K562 (cell line): ENCODE results near the gene ZNF626. TPM values are rescaled to one million over a fixed set of nuclear protein-coding genes. Genes with fewer than 3 reads are reported as not detected.

Source experiments
- CC2D1A ChIP-seq: fragments of 450-650 bp; IDR thresholded peaks from 2 replicates; pipeline ENCODE4 v1.6.1; 2017; ENCODE audit warnings: mild to moderate bottlenecking
- CEBPG ChIP-seq, 3 experiments: fragments of 200-800 bp in 1 of 3; sonication (Bioruptor generic) in 1 of 3; sonication (generic) in 1 of 3; formaldehyde crosslinking in 1 of 3; IDR thresholded peaks in 2 of 3; conservative IDR thresholded peaks in 1 of 3; 2 replicates each; pipeline versions ENCODE4 v1.6.1 to v1.8.0; 2016 to 2022; ENCODE audit warnings: missing compliant biosample characterization in 2 of 3, missing genetic modification characterization in 2 of 3, mild to moderate bottlenecking in 1 of 3, missing genetic modification reagents in 1 of 3
- DNMT1 ChIP-seq: fragments of 450-650 bp; IDR thresholded peaks from 2 replicates; pipeline ENCODE4 v1.6.1; 2016; ENCODE audit warnings: antibody characterized with exemption, mild to moderate bottlenecking
- FOXA1 ChIP-seq: fragments of 450-650 bp; IDR thresholded peaks from 2 replicates; pipeline ENCODE4 v1.6.1; 2016; ENCODE audit warnings: mild to moderate bottlenecking, borderline replicate concordance
- GABPA ChIP-seq: fragments of 200-800 bp; sonication (Bioruptor generic); conservative IDR thresholded peaks from 2 replicates; pipeline ENCODE4 v1.6.1; 2016; ENCODE audit warnings: low read depth, missing genetic modification characterization, missing compliant biosample characterization
- HIVEP1 ChIP-seq: fragments of 250-450 bp; sonication (Bioruptor Pico); IDR thresholded peaks from 2 replicates; pipeline ENCODE4 v1.4.0; 2020; ENCODE audit warnings: mild to moderate bottlenecking
- HMBOX1 ChIP-seq: sonication (generic); IDR thresholded peaks from 2 replicates; pipeline ENCODE4 v1.6.1; 2016
- HMGXB4 ChIP-seq: sonication (generic); formaldehyde crosslinking; IDR thresholded peaks from 2 replicates; pipeline ENCODE4 v1.8.1; 2023; ENCODE audit warnings: mild to moderate bottlenecking, missing genetic modification reagents
- KDM4B ChIP-seq, 2 experiments: fragments of 450-650 bp in 1 of 2; sonication (generic) in 1 of 2; IDR thresholded peaks; 2 replicates each; pipeline ENCODE4 v1.6.1; 2016 to 2017; ENCODE audit warnings: borderline replicate concordance in 2 of 2, antibody characterized with exemption in 1 of 2, low read depth in 1 of 2, mild to moderate bottlenecking in 1 of 2
- MECOM ChIP-seq: fragments of 250-450 bp; sonication (Bioruptor Pico); IDR thresholded peaks from 2 replicates; pipeline ENCODE4 v1.8.0; 2022; ENCODE audit warnings: inconsistent platforms
- MEIS2 ChIP-seq: fragments of 450-650 bp; IDR thresholded peaks from 2 replicates; pipeline ENCODE4 v1.6.1; 2014; ENCODE audit warnings: mild to moderate bottlenecking; ENCODE audit not compliant: partially characterized antibody
- NRF1 ChIP-seq, 2 experiments: fragments of 450-650 bp; IDR thresholded peaks in 1 of 2; conservative IDR thresholded peaks in 1 of 2; 2 replicates each; pipeline ENCODE4 v1.6.1; 2014; ENCODE audit warnings: mild to moderate bottlenecking in 2 of 2
- POLR2AphosphoS5 ChIP-seq: IDR thresholded peaks from 2 replicates; pipeline ENCODE4 v1.6.1; 2011; ENCODE audit warnings: mild to moderate bottlenecking, low read depth, low read length, moderate library complexity; ENCODE audit not compliant: control insufficient read depth, insufficient read depth
- SMARCA5 ChIP-seq: fragments of 450-650 bp; IDR thresholded peaks from 2 replicates; pipeline ENCODE4 v1.6.1; 2016
- TAL1 ChIP-seq: fragments of 450-650 bp; IDR thresholded peaks from 2 replicates; pipeline ENCODE4 v1.6.1; 2016; ENCODE audit warnings: mild to moderate bottlenecking
- USF2 ChIP-seq: sonication (generic); formaldehyde crosslinking; IDR thresholded peaks from 2 replicates; pipeline ENCODE4 v1.5.0; 2020; ENCODE audit warnings: missing genetic modification reagents
- ZNF224 ChIP-seq: sonication (generic); formaldehyde crosslinking; IDR thresholded peaks from 2 replicates; pipeline ENCODE4 v1.8.0; 2022; ENCODE audit warnings: mild to moderate bottlenecking, missing genetic modification reagents
- ZNF444 ChIP-seq: fragments of 250-450 bp; sonication (Bioruptor Pico); IDR thresholded peaks from 2 replicates; pipeline ENCODE4 v1.4.0; 2020; ENCODE audit warnings: mild to moderate bottlenecking, moderate library complexity
- ZNF699 ChIP-seq: fragments of 250-450 bp; sonication (Bioruptor Pico); IDR thresholded peaks from 2 replicates; pipeline ENCODE4 v1.8.0; 2021; ENCODE audit warnings: mild to moderate bottlenecking, moderate library complexity; ENCODE audit not compliant: insufficient replicate concordance
- polyA plus RNA-seq, 8 experiments: library from polyadenylated mRNA; depleted of rRNA in 4 of 8; stranded (reverse) in 5 of 8; unstranded in 3 of 8; fragments of >200 nt; fragmentation: Nextera tagmentation in 2 of 8; fragmentation: Illumina TruSeq in 1 of 8; extraction: Ambion mirVana in 2 of 8; extraction: Trizol in 1 of 8; gene quantifications; 2 replicates each; pipeline versions ENCODE4 v1.2.1 to v1.2.3, GENCODE V29; 2011 to 2014; ENCODE audit warnings: inconsistent platforms in 1 of 8, missing spikeins in 1 of 8
- total RNA-seq, 7 experiments: library from RNA; depleted of rRNA in 6 of 7; stranded (reverse); fragments of >200 nt in 6 of 7; fragmentation: Illumina TruSeq in 2 of 7; extraction: Trizol in 2 of 7; gene quantifications; 2 replicates each; pipeline versions ENCODE4 v1.2.1 to v1.2.3, GENCODE V29; 2011 to 2021; ENCODE audit warnings: low replicate concordance in 1 of 7

Gene ZNF626
- total and polyA plus RNA-seq, 9 of the 15 experiments (the other 6 are each of a cell fraction or from before 2014, with no cell fraction given): 1.6 to 7.7 (median 4.1) TPM

GRCh38 chr19:20661150-20661819, at the start of gene ZNF626 (continued):
- TF ChIP-seq ZNF224 (CRISPR knock-in tag) (no peak), POLR2AphosphoS5 (peak; percentile 63), CEBPG (CRISPR knock-in tag; IDR thresholded peaks at IDR 0.05) (no peak), CEBPG (tag; conservative IDR thresholded peaks at IDR 0.05 in 1 of 2, IDR thresholded peaks at IDR 0.05 in 1 of 2) (no peak), ZNF699 (no peak), FOXA1 (no peak), NRF1 (conservative IDR thresholded peaks at IDR 0.05 in 1 of 2, IDR thresholded peaks at IDR 0.05 in 1 of 2) (0 out of 4 replicates have a peak, but pooled peaks of 1 of the 2 experiments have one; percentile 14), DNMT1 (no peak), SMARCA5 (no peak), HMBOX1 (no peak), HMGXB4 (CRISPR knock-in tag) (no peak), GABPA (peak; percentile 78), ZNF444 (CRISPR knock-in tag) (no peak), MECOM (CRISPR knock-in tag) (no peak), CC2D1A (0 out of 2 replicates have a peak, but pooled peaks have one; percentile 18), USF2 (no peak), TAL1 (no peak), HIVEP1 (CRISPR knock-in tag) (no peak), KDM4B (IDR thresholded peaks at IDR 0.05; ENCODE audit: borderline replicate concordance in 2 of 2, low read depth in 1 of 2) (no peak), MEIS2 (peak; percentile 79)
